Hepatocyte (in vitro differentiated cells): ENCODE results near the gene TTC9C. TPM values are rescaled to one million over a fixed set of nuclear protein-coding genes. Genes with fewer than 3 reads are reported as not detected.

Experiments used
- DNase-seq: peaks from one replicate; pipeline ENCODE4 v3.0.0-alpha.2; 2016; ENCODE audit warnings: low spot score
- H2AFZ ChIP-seq: fragments of 200-600 bp; sonication (generic); 2 replicates; pipeline ENCODE4 v1.6.0; 2016; ENCODE audit warnings: antibody characterized with exemption, mild to moderate bottlenecking
- H3K27ac ChIP-seq: fragments of 200-600 bp; sonication (generic); 2 replicates; pipeline ENCODE4 v1.5.1; 2016; ENCODE audit warnings: mild to moderate bottlenecking
- H3K27me3 ChIP-seq: fragments of 200-600 bp; sonication (generic); 2 replicates; pipeline ENCODE4 v1.6.1; 2016
- H3K36me3 ChIP-seq: fragments of 200-600 bp; sonication (generic); replicated peaks from 2 replicates; pipeline ENCODE4 v1.5.1; 2016; ENCODE audit warnings: low read depth; ENCODE audit not compliant: insufficient read depth
- H3K4me1 ChIP-seq: fragments of 200-600 bp; sonication (generic); 2 replicates; pipeline ENCODE4 v1.5.1; 2016; ENCODE audit warnings: mild to moderate bottlenecking, moderate library complexity; ENCODE audit not compliant: insufficient read depth
- H3K4me2 ChIP-seq: fragments of 200-600 bp; sonication (generic); 2 replicates; pipeline ENCODE4 v1.6.0; 2016
- H3K4me3 ChIP-seq: fragments of 200-600 bp; sonication (generic); 2 replicates; pipeline ENCODE4 v1.5.1; 2016; ENCODE audit warnings: mild to moderate bottlenecking
- H3K79me2 ChIP-seq: fragments of 200-600 bp; sonication (generic); 2 replicates; pipeline ENCODE4 v1.6.0; 2017; ENCODE audit warnings: mild to moderate bottlenecking
- H3K9me2 ChIP-seq: fragments of 200-600 bp; sonication (generic); replicated peaks from 2 replicates; pipeline ENCODE4 v1.6.0; 2017; ENCODE audit warnings: mild to moderate bottlenecking; ENCODE audit not compliant: insufficient read depth
- H3K9me3 ChIP-seq: fragments of 200-600 bp; sonication (generic); 2 replicates; pipeline ENCODE4 v1.5.1; 2016; ENCODE audit warnings: low read depth, mild to moderate bottlenecking
- H4K20me1 ChIP-seq: fragments of 200-600 bp; sonication (generic); 2 replicates; pipeline ENCODE4 v1.6.0; 2016; ENCODE audit warnings: mild to moderate bottlenecking; ENCODE audit not compliant: insufficient read depth, poor library complexity, severe bottlenecking
- EZH2 ChIP-seq: fragments of 200-600 bp; sonication (generic); IDR thresholded peaks from 2 replicates; pipeline ENCODE4 v1.6.1; 2016; ENCODE audit warnings: antibody characterized with exemption, mild to moderate bottlenecking, borderline replicate concordance
- EZH2phosphoT487 ChIP-seq: fragments of 200-600 bp; sonication (generic); IDR thresholded peaks from one replicate; pipeline ENCODE4 v1.6.1; 2018; ENCODE audit warnings: antibody characterized with exemption, mild to moderate bottlenecking, low read depth, moderate library complexity; ENCODE audit not compliant: unreplicated experiment, severe bottlenecking
- WGBS: methylation state at CpG from one replicate; pipeline ENCODE4 v1.1.6; 2016; ENCODE audit warnings: low lambda C conversion rate; ENCODE audit errors: missing lambda C conversion rate; 5-methylcytosine and 5-hydroxymethylcytosine counted together
- polyA plus RNA-seq: library from polyadenylated mRNA; unstranded; fragments of >200 nt; fragmentation: Nextera tagmentation; extraction: Ambion mirVana; gene quantifications from 2 replicates; pipeline ENCODE4 v1.2.1, GENCODE V29; 2016
- total RNA-seq: library from RNA; depleted of rRNA; stranded (reverse); fragments of >200 nt; gene quantifications from 2 replicates; pipeline ENCODE4 v1.2.3, GENCODE V29; 2014
- TF ChIP-seq, protein P1 (sequence below): fragments of 200-600 bp; sonication (generic); IDR thresholded peaks from 2 replicates; pipeline ENCODE4 v1.5.1; 2016; ENCODE audit warnings: antibody characterized with exemption, mild to moderate bottlenecking; ENCODE audit not compliant: poor library complexity

The TTC9C gene
- total and polyA plus RNA-seq, 2 experiments from 2014 or later: 26.3 to 35.4 TPM

GRCh38 chr11:62775646-62776045 lies 47.4 kb downstream of the TTC9C start:
- 98% methylated on average over 17 of the region's 17 CpGs for WGBS
- Histone ChIP-seq H3K4me2 (no peak overlapping the region), H3K9me2 (no peaks in the 10 kb centered on the region)

DNA sequence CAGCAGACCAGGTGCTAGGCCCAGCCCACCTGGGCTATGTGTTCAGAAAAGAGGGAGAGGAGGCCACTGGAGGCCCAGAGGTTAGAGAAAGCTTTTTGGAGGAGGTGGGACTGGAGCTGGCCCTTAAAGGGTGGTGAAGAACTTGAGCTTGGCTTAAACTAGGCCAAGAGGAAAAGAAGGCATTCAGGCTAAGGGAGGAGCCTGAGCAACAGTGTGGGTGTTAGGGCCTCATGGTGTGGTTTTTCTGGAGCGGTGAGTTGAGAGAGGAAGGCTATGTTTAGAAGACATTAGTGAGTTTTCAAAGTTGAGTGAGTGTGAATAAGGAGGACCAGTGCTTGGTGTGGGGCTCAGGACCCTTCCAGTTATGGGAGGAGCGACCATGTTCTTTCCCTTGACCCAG lies 49.1 kb downstream of the TTC9C start:
- no peak overlapping the region for H3K4me2 ChIP-seq
- peaks cover 15% of the 10 kb centered on the region for H3K79me2 ChIP-seq
- no peak for DNase-seq
- no peaks in the 10 kb centered on the region for H3K27me3 ChIP-seq
- no peaks in the 10 kb centered on the region for H3K36me3 ChIP-seq
- no peak overlapping the region for H2AFZ ChIP-seq
- H3K4me1 ChIP-seq: peaks cover 1% of the 10 kb centered on the region
- no peak overlapping the region for H3K27ac ChIP-seq
- H3K9me2 ChIP-seq: no peaks in the 10 kb centered on the region
- TF ChIP-seq, protein P1, sequence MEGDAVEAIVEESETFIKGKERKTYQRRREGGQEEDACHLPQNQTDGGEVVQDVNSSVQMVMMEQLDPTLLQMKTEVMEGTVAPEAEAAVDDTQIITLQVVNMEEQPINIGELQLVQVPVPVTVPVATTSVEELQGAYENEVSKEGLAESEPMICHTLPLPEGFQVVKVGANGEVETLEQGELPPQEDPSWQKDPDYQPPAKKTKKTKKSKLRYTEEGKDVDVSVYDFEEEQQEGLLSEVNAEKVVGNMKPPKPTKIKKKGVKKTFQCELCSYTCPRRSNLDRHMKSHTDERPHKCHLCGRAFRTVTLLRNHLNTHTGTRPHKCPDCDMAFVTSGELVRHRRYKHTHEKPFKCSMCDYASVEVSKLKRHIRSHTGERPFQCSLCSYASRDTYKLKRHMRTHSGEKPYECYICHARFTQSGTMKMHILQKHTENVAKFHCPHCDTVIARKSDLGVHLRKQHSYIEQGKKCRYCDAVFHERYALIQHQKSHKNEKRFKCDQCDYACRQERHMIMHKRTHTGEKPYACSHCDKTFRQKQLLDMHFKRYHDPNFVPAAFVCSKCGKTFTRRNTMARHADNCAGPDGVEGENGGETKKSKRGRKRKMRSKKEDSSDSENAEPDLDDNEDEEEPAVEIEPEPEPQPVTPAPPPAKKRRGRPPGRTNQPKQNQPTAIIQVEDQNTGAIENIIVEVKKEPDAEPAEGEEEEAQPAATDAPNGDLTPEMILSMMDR: no peak
- TF ChIP-seq EZH2: no peak
- no peak for TF ChIP-seq EZH2phosphoT487
- H3K9me3 ChIP-seq: no peaks in the 10 kb centered on the region
- no peak overlapping the region for H3K4me3 ChIP-seq
- no peaks in the 10 kb centered on the region for H4K20me1 ChIP-seq
- WGBS: 97% methylated on average over 2 of the region's 2 CpGs

More at GRCh38 chr11:62775646-62776045, 47.4 kb downstream of the TTC9C start:
- H3K27ac ChIP-seq: no peak overlapping the region
- H3K9me3 ChIP-seq: no peaks in the 10 kb centered on the region
- TF ChIP-seq EZH2phosphoT487 (no peak), EZH2 (no peak)
- TF ChIP-seq, protein P1: no peak
- no peaks in the 10 kb centered on the region for H3K36me3 ChIP-seq
- H3K79me2 ChIP-seq: peaks cover 24% of the 10 kb centered on the region
- H3K4me3 ChIP-seq: no peak overlapping the region
- no peaks in the 10 kb centered on the region for H3K27me3 ChIP-seq
- peaks cover 9% of the 10 kb centered on the region for H3K4me1 ChIP-seq
- no peak for DNase-seq
- no peak overlapping the region for H2AFZ ChIP-seq
- H4K20me1 ChIP-seq: no peaks in the 10 kb centered on the region

DNA sequence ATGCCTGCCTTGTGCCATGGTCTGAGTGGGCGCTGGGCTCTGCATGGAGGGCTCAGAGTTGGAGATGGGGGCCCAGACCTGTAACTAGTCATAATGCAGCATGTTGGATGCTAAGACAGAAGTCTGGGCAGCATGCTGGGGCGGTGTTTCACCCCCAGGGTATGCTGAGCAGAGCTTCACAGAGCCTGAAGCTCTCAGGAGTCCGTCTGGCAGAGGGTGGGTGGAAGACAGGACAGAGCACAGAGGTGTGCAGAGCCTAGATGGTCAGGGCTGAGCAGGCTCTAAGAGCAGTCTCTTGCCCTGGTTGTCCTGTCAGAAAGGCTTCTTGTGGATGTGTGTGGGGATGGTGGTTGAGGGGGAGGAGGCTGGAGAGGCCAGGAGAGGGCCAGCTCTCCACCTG lies 50.2 kb downstream of the TTC9C start:
- H3K9me2 ChIP-seq: no peaks in the 10 kb centered on the region
- H3K27me3 ChIP-seq: no peaks in the 10 kb centered on the region
- H3K36me3 ChIP-seq: no peaks in the 10 kb centered on the region
- TF ChIP-seq EZH2phosphoT487: no peak
- TF ChIP-seq, protein P1: no peak
- no peak overlapping the region for H2AFZ ChIP-seq
- H3K4me2 ChIP-seq: no peak overlapping the region
- peaks cover 5% of the 10 kb centered on the region for H3K79me2 ChIP-seq
- no peaks in the 10 kb centered on the region for H3K9me3 ChIP-seq
- no peak for DNase-seq
- H3K27ac ChIP-seq: no peak overlapping the region
- H3K4me3 ChIP-seq: no peak overlapping the region
- 100% methylated on average over 3 of the region's 3 CpGs for WGBS
- no peaks in the 10 kb centered on the region for H3K4me1 ChIP-seq
- no peaks in the 10 kb centered on the region for H4K20me1 ChIP-seq

- H3K36me3 ChIP-seq: no peaks in the 10 kb centered on the region
- no peaks in the 10 kb centered on the region for H3K9me3 ChIP-seq
- peaks cover 19% of the 10 kb centered on the region for H3K79me2 ChIP-seq
- peaks cover 8% of the 10 kb centered on the region for H3K4me1 ChIP-seq
- 97% methylated on average over 7 of the region's 7 CpGs for WGBS
- H3K9me2 ChIP-seq: no peaks in the 10 kb centered on the region
- no peaks in the 10 kb centered on the region for H4K20me1 ChIP-seq
- H3K27me3 ChIP-seq: no peaks in the 10 kb centered on the region
- no peak overlapping the region for H3K4me3 ChIP-seq
- no peak overlapping the region for H2AFZ ChIP-seq
- no peak for DNase-seq
- TF ChIP-seq, protein P1: no peak
- no peak for TF ChIP-seq EZH2phosphoT487
- TF ChIP-seq EZH2: no peak
- no peak overlapping the region for H3K4me2 ChIP-seq
- no peak overlapping the region for H3K27ac ChIP-seq
Measured at GRCh38 chr11:62782753-62783152, 54.5 kb downstream of the TTC9C start.
